ENCODE results near the gene GLO1. TPM values are rescaled to one million over a fixed set of nuclear protein-coding genes. Genes with fewer than 3 reads are reported as not detected.

Gene GLO1
- total and polyA plus RNA-seq, 9 of the 15 experiments (the other 6 are each of a cell fraction or from before 2014, with no cell fraction given): 155 to 331 (median 203) TPM

DNA sequence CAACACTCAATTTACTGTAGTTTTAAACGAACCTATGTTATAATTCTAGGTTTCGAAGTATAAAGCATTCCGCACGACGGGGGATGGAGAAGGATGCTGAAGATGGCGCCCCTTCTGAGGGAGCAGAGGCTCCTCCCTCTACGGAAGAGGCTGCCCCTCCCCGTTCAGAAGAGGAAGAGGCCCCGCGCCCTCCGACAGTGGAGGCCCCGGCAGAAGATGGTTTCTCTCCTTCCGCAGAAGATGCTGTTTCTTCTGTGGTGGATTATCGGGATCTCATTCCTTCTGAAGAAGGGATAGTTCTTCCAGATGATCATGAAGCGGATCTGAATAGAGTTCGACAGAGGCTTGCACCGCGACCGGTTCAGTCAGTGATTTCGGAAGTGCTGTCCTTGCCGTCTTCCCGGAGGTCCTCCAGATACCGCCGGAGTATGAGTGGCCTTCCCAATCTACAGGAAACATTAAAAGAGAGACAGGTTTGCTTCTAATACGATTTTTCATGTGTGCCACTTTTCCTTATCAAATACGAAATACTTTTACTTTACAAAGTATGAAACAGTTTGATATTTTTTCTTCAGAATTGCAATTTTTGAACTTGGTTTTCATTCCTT lies 19.9 kb upstream of the GLO1 start:
- ChIA-PET CTCF (ENCODE audit: low intra/inter-chr PET ratio) (no interaction called here), POLR2A (interaction anchor here (0.6 kb wide), 1 partner anchor 20 kb away, joined by 4 read pairs; the partner anchor contains the start of gene GLO1)
- H3K4me2 ChIP-seq (ENCODE audit: insufficient read depth, low read length): peak overlapping the region; percentile 91
- no peaks in the 10 kb centered on the region for H3K9me3 ChIP-seq (replicated peaks; ENCODE audit: control insufficient read depth, insufficient read depth, low read depth, low read length)
- in situ Hi-C loops (cut with MboI) (no loop called here), intact Hi-C loops (cut with micrococcal nuclease) (no loop called here)
- no peaks in the 10 kb centered on the region for H3K9me1 ChIP-seq (ENCODE audit: control insufficient read depth, insufficient read depth, low read length)
- peak overlapping the region; percentile 98 for H2AFZ ChIP-seq (ENCODE audit: low read depth, low read length)
- peak overlapping the region; percentile 55 for H3K4me3 ChIP-seq
- H3K79me2 ChIP-seq (ENCODE audit: control insufficient read depth, insufficient read depth, low read length): peaks cover 24% of the 10 kb centered on the region
- no peaks in the 10 kb centered on the region; the same call in 2 of the 3 replicates for H3K36me3 ChIP-seq (ENCODE audit: control insufficient read depth, insufficient read depth, low read length)
- WGBS (ENCODE audit: insufficient coverage, low coverage, missing lambda C conversion rate): 6% methylated on average over 26 of the region's 26 CpGs
- H4K20me1 ChIP-seq (replicated peaks; ENCODE audit: control insufficient read depth, insufficient read depth, low read length): no peaks in the 10 kb centered on the region
- TSS peak; percentile 81 for BruUV-seq (replicated peaks)
- peak overlapping the region; percentile 59 to 71; a peak in 3 of 4 replicates for H3K9ac ChIP-seq (ENCODE audit: insufficient read depth in 1 of 2, low read depth in 2 of 2, low read length in 2 of 2)
- no peaks in the 10 kb centered on the region for H3K27me3 ChIP-seq (ENCODE audit: control insufficient read depth in 2 of 2, insufficient read depth in 2 of 2, low read length in 2 of 2)
- H3K27ac ChIP-seq (ENCODE audit: extremely low read depth, low read depth, low read length): peak overlapping the region; percentile 26; the same call in 2 of the 3 replicates
- ATAC-seq (peak; percentile 99), DNase-seq (ENCODE audit: extremely low read depth in 1 of 4, low spot score in 3 of 4) (peak; percentile 85 to 89 (median 86)), FAIRE-seq (peak; percentile 70)
- H3K4me1 ChIP-seq (replicated peaks in 1 of 2; ENCODE audit: control insufficient read depth in 2 of 2, insufficient read depth in 2 of 2, low read length in 2 of 2): peaks cover 0 to 8% of the 10 kb centered on the region in 2 experiments; a peak in 2 of 5 replicates
- TF ChIP-seq CBFA2T2 (conservative IDR thresholded peaks at IDR 0.05) (no peak), ZNF586 (CRISPR knock-in tag; conservative IDR thresholded peaks at IDR 0.05) (no peak), ZEB2 (IDR thresholded peaks at IDR 0.05) (no peak), AFF4 (CRISPR knock-in tag; IDR thresholded peaks at IDR 0.05) (no peak), ZNF277 (CRISPR knock-in tag; IDR thresholded peaks at IDR 0.05; ENCODE audit: borderline replicate concordance) (no peak), ATF7 (IDR thresholded peaks at IDR 0.05) (peak; percentile 38; the same call in 1 of the 2 replicates)
- TF ChIP-seq, protein P1, sequence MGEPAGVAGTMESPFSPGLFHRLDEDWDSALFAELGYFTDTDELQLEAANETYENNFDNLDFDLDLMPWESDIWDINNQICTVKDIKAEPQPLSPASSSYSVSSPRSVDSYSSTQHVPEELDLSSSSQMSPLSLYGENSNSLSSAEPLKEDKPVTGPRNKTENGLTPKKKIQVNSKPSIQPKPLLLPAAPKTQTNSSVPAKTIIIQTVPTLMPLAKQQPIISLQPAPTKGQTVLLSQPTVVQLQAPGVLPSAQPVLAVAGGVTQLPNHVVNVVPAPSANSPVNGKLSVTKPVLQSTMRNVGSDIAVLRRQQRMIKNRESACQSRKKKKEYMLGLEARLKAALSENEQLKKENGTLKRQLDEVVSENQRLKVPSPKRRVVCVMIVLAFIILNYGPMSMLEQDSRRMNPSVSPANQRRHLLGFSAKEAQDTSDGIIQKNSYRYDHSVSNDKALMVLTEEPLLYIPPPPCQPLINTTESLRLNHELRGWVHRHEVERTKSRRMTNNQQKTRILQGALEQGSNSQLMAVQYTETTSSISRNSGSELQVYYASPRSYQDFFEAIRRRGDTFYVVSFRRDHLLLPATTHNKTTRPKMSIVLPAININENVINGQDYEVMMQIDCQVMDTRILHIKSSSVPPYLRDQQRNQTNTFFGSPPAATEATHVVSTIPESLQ (CRISPR knock-in tag; IDR thresholded peaks at IDR 0.05): no peak
- TF ChIP-seq, protein P2, sequence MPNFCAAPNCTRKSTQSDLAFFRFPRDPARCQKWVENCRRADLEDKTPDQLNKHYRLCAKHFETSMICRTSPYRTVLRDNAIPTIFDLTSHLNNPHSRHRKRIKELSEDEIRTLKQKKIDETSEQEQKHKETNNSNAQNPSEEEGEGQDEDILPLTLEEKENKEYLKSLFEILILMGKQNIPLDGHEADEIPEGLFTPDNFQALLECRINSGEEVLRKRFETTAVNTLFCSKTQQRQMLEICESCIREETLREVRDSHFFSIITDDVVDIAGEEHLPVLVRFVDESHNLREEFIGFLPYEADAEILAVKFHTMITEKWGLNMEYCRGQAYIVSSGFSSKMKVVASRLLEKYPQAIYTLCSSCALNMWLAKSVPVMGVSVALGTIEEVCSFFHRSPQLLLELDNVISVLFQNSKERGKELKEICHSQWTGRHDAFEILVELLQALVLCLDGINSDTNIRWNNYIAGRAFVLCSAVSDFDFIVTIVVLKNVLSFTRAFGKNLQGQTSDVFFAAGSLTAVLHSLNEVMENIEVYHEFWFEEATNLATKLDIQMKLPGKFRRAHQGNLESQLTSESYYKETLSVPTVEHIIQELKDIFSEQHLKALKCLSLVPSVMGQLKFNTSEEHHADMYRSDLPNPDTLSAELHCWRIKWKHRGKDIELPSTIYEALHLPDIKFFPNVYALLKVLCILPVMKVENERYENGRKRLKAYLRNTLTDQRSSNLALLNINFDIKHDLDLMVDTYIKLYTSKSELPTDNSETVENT (CRISPR knock-in tag; IDR thresholded peaks at IDR 0.05): no peak
- TF ChIP-seq, protein P3, sequence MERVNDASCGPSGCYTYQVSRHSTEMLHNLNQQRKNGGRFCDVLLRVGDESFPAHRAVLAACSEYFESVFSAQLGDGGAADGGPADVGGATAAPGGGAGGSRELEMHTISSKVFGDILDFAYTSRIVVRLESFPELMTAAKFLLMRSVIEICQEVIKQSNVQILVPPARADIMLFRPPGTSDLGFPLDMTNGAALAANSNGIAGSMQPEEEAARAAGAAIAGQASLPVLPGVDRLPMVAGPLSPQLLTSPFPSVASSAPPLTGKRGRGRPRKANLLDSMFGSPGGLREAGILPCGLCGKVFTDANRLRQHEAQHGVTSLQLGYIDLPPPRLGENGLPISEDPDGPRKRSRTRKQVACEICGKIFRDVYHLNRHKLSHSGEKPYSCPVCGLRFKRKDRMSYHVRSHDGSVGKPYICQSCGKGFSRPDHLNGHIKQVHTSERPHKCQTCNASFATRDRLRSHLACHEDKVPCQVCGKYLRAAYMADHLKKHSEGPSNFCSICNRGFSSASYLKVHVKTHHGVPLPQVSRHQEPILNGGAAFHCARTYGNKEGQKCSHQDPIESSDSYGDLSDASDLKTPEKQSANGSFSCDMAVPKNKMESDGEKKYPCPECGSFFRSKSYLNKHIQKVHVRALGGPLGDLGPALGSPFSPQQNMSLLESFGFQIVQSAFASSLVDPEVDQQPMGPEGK (CRISPR knock-in tag; IDR thresholded peaks at IDR 0.05; ENCODE audit: borderline replicate concordance): no peak
